ENCODE measurements around the gene PTPRD.

- TF ChIP-seq RCOR1 (IDR thresholded peaks at IDR 0.05; ENCODE audit: borderline replicate concordance in 1 of 2, low read depth in 2 of 2, low read length in 2 of 2), result no peak
- TF ChIP-seq NFXL1 (CRISPR knock-in tag; IDR thresholded peaks at IDR 0.05), result no peak
- no peak for TF ChIP-seq STAG1 (CRISPR knock-in tag; IDR thresholded peaks at IDR 0.05; ENCODE audit: borderline replicate concordance)
- no peak for TF ChIP-seq SP2 (IDR thresholded peaks at IDR 0.05; ENCODE audit: extremely low read depth, low read depth, low read length, poor library complexity, severe bottlenecking)
- TF ChIP-seq SMAD4 (CRISPR knock-in tag; conservative IDR thresholded peaks at IDR 0.05), result no peak
- no peak for TF ChIP-seq DNMT1 (IDR thresholded peaks at IDR 0.05)
- no peak for TF ChIP-seq HIVEP1 (CRISPR knock-in tag; IDR thresholded peaks at IDR 0.05)
- TF ChIP-seq HMGXB4 (CRISPR knock-in tag; IDR thresholded peaks at IDR 0.05), result no peak
- TF ChIP-seq, protein P1, sequence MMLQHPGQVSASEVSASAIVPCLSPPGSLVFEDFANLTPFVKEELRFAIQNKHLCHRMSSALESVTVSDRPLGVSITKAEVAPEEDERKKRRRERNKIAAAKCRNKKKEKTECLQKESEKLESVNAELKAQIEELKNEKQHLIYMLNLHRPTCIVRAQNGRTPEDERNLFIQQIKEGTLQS (IDR thresholded peaks at IDR 0.05), result no peak
- TF ChIP-seq, protein P1 (CRISPR knock-in tag; conservative IDR thresholded peaks at IDR 0.05), result no peak
Measured at GRCh38 chr9:10135553-10135952, 477.2 kb downstream of the PTPRD start.
